Adrenal gland (tissue), 12 donors: ENCODE results near the gene SIL1. TPM values are rescaled to one million over a fixed set of nuclear protein-coding genes. Genes with fewer than 3 reads are reported as not detected.

ENCODE experiments used
- DNase-seq, 7 donors: peaks; one replicate each; pipeline ENCODE4 v3.0.0-alpha.2; 2019 to 2020
- H3K27ac ChIP-seq, 5 donors: fragments of 200-600 bp; sonication (generic) in 4 of 5; 1 replicate in 3 of 5; 2 replicates in 2 of 5; pipeline versions ENCODE4 v1.5.1 to v1.8.0; 2016 to 2020; ENCODE audit warnings: mild to moderate bottlenecking in 1 of 5
- H3K27me3 ChIP-seq: fragments of 200-600 bp; 2 replicates; pipeline ENCODE4 v1.8.0; 2021
- H3K36me3 ChIP-seq, 2 donors: fragments of 200-600 bp; replicated peaks in 1 of 2; 1 replicate in 1 of 2; 2 replicates in 1 of 2; pipeline versions ENCODE4 v1.5.1 to v1.8.0; 2018 to 2022
- H3K4me1 ChIP-seq, 2 donors: fragments of 200-600 bp; replicated peaks in 1 of 2; 1 replicate in 1 of 2; 2 replicates in 1 of 2; pipeline versions ENCODE4 v1.5.1 to v1.8.0; 2018 to 2021
- H3K4me3 ChIP-seq, 4 donors: fragments of 200-600 bp; sonication (generic) in 3 of 4; one replicate each; pipeline ENCODE4 v1.5.1; 2016 to 2018
- H3K9me3 ChIP-seq, 3 donors: fragments of 200-600 bp; sonication (generic) in 1 of 3; replicated peaks in 1 of 3; 1 replicate in 2 of 3; 2 replicates in 1 of 3; pipeline versions ENCODE4 v1.5.1 to v1.8.0; 2016 to 2021
- CTCF ChIP-seq, 6 experiments: fragments of 450-650 bp in 4 of 6; fragments of 200-600 bp in 2 of 6; sonication (generic) in 1 of 6; IDR thresholded peaks; 1 replicate in 5 of 6; 2 replicates in 1 of 6; pipeline versions ENCODE4 v1.5.1 to v1.8.0; 2016 to 2021; ENCODE audit warnings: antibody characterized with exemption in 6 of 6, mild to moderate bottlenecking in 2 of 6, moderate library complexity in 1 of 6
- POLR2A ChIP-seq, 2 donors: fragments of 450-650 bp; IDR thresholded peaks; one replicate each; pipeline ENCODE4 v1.6.1; 2017; ENCODE audit warnings: antibody characterized with exemption in 2 of 2, mild to moderate bottlenecking in 2 of 2, moderate library complexity in 1 of 2
- WGBS, 4 donors: extraction: QIAGEN DNeasy Blood & Tissue Kit in 2 of 4; methylation state at CpG; one replicate each; pipeline versions ENCODE4 v1.1.5 to v1.1.7; 2013 to 2017; 5-methylcytosine and 5-hydroxymethylcytosine counted together
- intact Hi-C, 2 donors: fragments of 100-400 bp; cut with DNase I; formaldehyde crosslinking; loops; one replicate each; pipeline versions ENCODE4 v1.14.1 to v1.15.0; 2022 to 2023
- polyA plus RNA-seq, 3 donors: library from polyadenylated mRNA; stranded (reverse); fragments of 200-250 nt in 2 of 3; fragments of 350-450 nt in 1 of 3; fragmentation: Illumina TruSeq in 1 of 3; extraction: RNeasy Lipid Tissue Mini Kit (QIAGEN cat#74804) in 1 of 3; gene quantifications; one replicate each; pipeline ENCODE4 v1.2.3, GENCODE V29; 2013 to 2014
- total RNA-seq, 9 donors: library from RNA; depleted of rRNA in 4 of 9; stranded (reverse); fragments of >200 nt in 4 of 9; fragments of 120-200 nt in 1 of 9; fragmentation: NEBNext Ultra II Directional in 1 of 9; extraction: Animal tissue kit (Norgen Biotek cat#: 25700) in 1 of 9; gene quantifications; one replicate each; pipeline versions ENCODE4 v1.1.0 to v1.2.4, GENCODE V29; 2013 to 2023
- donor health status: healthy with polysubstance abuse.
- donor health status: Bipolar disorder and iron deficiency.
- donor health status: DM: yes; HTN: yes; CAD: no.
- donor health status: DM: no; HTN: no; CAD: no.
- donor health status: DM: no; HTN: no; CAD: no.
- donor health status: DM: yes; HTN: yes; CAD: no.

The SIL1 gene
- total and polyA plus RNA-seq, 12 donors: 81.9 to 313 (median 142) TPM

GRCh38 chr5:138903130-138903775 is 294.9 kb downstream of the SIL1 start:
- 93 to 97% (median 94%) methylated on average over 10 of the region's 10 CpGs for WGBS, 4 donors
- TF ChIP-seq POLR2A (IDR thresholded peaks at IDR 0.05) (no peak), CTCF (IDR thresholded peaks at IDR 0.05) (no peak)
- no peak for DNase-seq
- Histone ChIP-seq H3K4me3 (no peak overlapping the region), H3K27ac (no peak overlapping the region), H3K27me3 (no peaks in the 10 kb centered on the region), H3K36me3 (peaks cover 0 to 25% of the 10 kb centered on the region in 2 donors), H3K9me3 (no peaks in the 10 kb centered on the region), H3K4me1 (peaks cover 7 to 20% of the 10 kb centered on the region in 2 donors)
- intact Hi-C loops: no loop called here

- WGBS, 4 donors: 90 to 100% (median 95%) methylated on average over 2 of the region's 2 CpGs
- no peak for DNase-seq
- H3K4me1 ChIP-seq: peaks cover 7 to 20% of the 10 kb centered on the region in 2 donors
- no peaks in the 10 kb centered on the region for H3K27me3 ChIP-seq
- TF ChIP-seq CTCF (IDR thresholded peaks at IDR 0.05) (no peak), POLR2A (IDR thresholded peaks at IDR 0.05) (no peak)
- no peak overlapping the region for H3K27ac ChIP-seq
- peaks cover 0 to 25% of the 10 kb centered on the region in 2 donors for H3K36me3 ChIP-seq
- H3K9me3 ChIP-seq: no peaks in the 10 kb centered on the region
- no peak overlapping the region for H3K4me3 ChIP-seq
- intact Hi-C loops: no loop called here
Observed at GRCh38 chr5:138901716-138902115, 296.5 kb downstream of the SIL1 start.

DNA sequence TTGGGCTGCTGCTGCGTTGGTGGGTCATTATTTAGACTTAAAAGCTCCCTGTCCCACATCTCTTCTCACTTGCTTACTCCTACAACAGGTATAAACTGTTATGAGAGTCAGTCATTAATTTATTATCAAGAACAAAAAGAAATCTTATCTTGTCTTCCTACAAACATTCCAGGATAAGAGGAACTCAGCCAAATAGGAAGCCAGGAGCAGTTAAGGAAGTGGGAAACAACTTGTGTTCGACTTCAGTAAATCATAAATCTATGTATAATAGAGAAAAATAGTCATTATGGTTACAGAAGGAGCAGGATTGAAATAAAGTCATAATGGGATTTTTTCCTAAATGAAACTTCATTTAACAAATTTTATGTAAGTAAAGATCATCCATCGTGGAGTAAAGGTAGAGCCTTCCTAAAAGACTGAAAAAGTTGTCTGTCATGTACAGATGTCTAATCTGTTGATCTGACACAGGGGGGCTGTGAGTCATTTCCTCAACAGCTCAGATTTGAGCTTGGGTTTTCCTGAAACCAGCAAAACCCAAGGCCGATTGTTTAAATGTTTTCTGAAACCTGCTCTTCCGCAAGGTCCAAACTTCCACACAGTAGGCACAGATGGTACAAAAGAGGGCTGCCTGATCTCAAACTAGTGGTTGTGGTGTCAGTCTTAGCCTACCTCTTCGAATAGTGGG is 297.7 kb downstream of the SIL1 start:
- Histone ChIP-seq H3K36me3 (peaks cover 0 to 16% of the 10 kb centered on the region in 2 donors), H3K4me3 (no peak overlapping the region), H3K9me3 (no peaks in the 10 kb centered on the region), H3K4me1 (peaks cover 7 to 20% of the 10 kb centered on the region in 2 donors), H3K27ac (peak overlapping the region in 3 of 5 donors; percentile 16 to 74 (median 49)), H3K27me3 (no peaks in the 10 kb centered on the region)
- 29 to 38% (median 36%) methylated on average over 6 of the region's 6 CpGs for WGBS, 4 donors
- intact Hi-C loops: no loop called here
- DNase-seq: peak in 3 of 7 donors; percentile 18 to 32 (median 29)
- TF ChIP-seq POLR2A (IDR thresholded peaks at IDR 0.05) (no peak), CTCF (IDR thresholded peaks at IDR 0.05) (no peak)

- H3K36me3 ChIP-seq: no peaks in the 10 kb centered on the region
- TF ChIP-seq CTCF (IDR thresholded peaks at IDR 0.05): no peak
- no peak for TF ChIP-seq POLR2A (IDR thresholded peaks at IDR 0.05)
- 95 to 100% (median 97%) methylated on average over 2 of the region's 2 CpGs for whole genome bisulfite sequencing, 4 donors
- intact Hi-C loops: no loop called here
- no peak overlapping the region for H3K4me3 ChIP-seq
- H3K27me3 ChIP-seq: no peaks in the 10 kb centered on the region
- no peaks in the 10 kb centered on the region for H3K9me3 ChIP-seq
- no peak overlapping the region for H3K27ac ChIP-seq
- H3K4me1 ChIP-seq: peaks cover 7 to 20% of the 10 kb centered on the region in 2 donors
- no peak for DNase-seq
Observed at GRCh38 chr5:138898742-138899141, 299.4 kb downstream of the SIL1 start.
